Activated naive CD8-positive, alpha-beta T cell (primary cell): ENCODE measurements around the gene ATG2B.

Experiments
- H3K27ac Mint-ChIP-seq: one replicate; pipeline ENCODE4 v1.8.0; 2021; ENCODE audit warnings: mixed read lengths
- H3K27me3 Mint-ChIP-seq: one replicate; pipeline ENCODE4 v1.8.0; 2021; ENCODE audit warnings: mixed read lengths
- H3K36me3 Mint-ChIP-seq: one replicate; pipeline ENCODE4 v1.8.0; 2021; ENCODE audit warnings: mixed read lengths
- H3K4me1 Mint-ChIP-seq: one replicate; pipeline ENCODE4 v1.8.0; 2021; ENCODE audit warnings: low read depth, mixed read lengths
- H3K4me3 Mint-ChIP-seq: one replicate; pipeline ENCODE4 v1.8.0; 2021; ENCODE audit warnings: mild to moderate bottlenecking, mixed read lengths
- H3K9me3 Mint-ChIP-seq: one replicate; pipeline ENCODE4 v1.8.0; 2021; ENCODE audit warnings: low read depth, mixed read lengths

ATG2B gene

GRCh38 chr14:96229315-96229714, 133.8 kb downstream of the ATG2B start:
- Mint-ChIP-seq H3K36me3 (no peaks in the 10 kb centered on the region), H3K27me3 (no peaks in the 10 kb centered on the region), H3K4me3 (no peak overlapping the region)

More at GRCh38 chr14:96229315-96229714, 133.8 kb downstream of the ATG2B start:
- H3K27ac Mint-ChIP-seq: no peak overlapping the region
- no peaks in the 10 kb centered on the region for H3K4me1 Mint-ChIP-seq
- H3K9me3 Mint-ChIP-seq: no peaks in the 10 kb centered on the region
